Gastrocnemius medialis (tissue), 4 donors: ENCODE measurements around the gene PLAGL1. TPM values are rescaled to one million over a fixed set of nuclear protein-coding genes. Genes with fewer than 3 reads are reported as not detected.

Experiments
- ATAC-seq, 2 donors: fragments of 150-250 bp; one replicate each; pipeline ENCODE4 v1.9.1; 2016
- DNase-seq, 2 donors: peaks; one replicate each; pipeline ENCODE4 v3.0.0-alpha.2; 2019
- H3K27ac ChIP-seq, 4 donors: fragments of 200-600 bp; sonication (generic); 1 replicate in 1 of 4; 2 replicates in 3 of 4; pipeline ENCODE4 v1.5.1; 2016 to 2018; ENCODE audit warnings: mild to moderate bottlenecking in 2 of 4, moderate library complexity in 1 of 4
- H3K27me3 ChIP-seq, 3 donors: fragments of 200-600 bp; sonication (generic) in 2 of 3; 1 replicate in 1 of 3; 2 replicates in 2 of 3; pipeline versions ENCODE4 v1.5.1 to v1.6.0; 2016 to 2019; ENCODE audit warnings: mild to moderate bottlenecking in 1 of 3, moderate library complexity in 1 of 3
- H3K36me3 ChIP-seq, 2 donors: fragments of 200-600 bp; sonication (generic) in 1 of 2; one replicate each; pipeline ENCODE4 v1.5.1; 2017 to 2018
- H3K4me1 ChIP-seq, 2 donors: fragments of 200-600 bp; sonication (generic) in 1 of 2; one replicate each; pipeline ENCODE4 v1.5.1; 2016 to 2017; ENCODE audit warnings: mild to moderate bottlenecking in 2 of 2
- H3K4me3 ChIP-seq, 4 donors: fragments of 200-600 bp; sonication (generic) in 3 of 4; 1 replicate in 1 of 4; 2 replicates in 3 of 4; pipeline ENCODE4 v1.5.1; 2016 to 2019; ENCODE audit warnings: mild to moderate bottlenecking in 2 of 4
- H3K9me3 ChIP-seq, 3 donors: fragments of 200-600 bp; sonication (generic) in 2 of 3; 1 replicate in 1 of 3; 2 replicates in 2 of 3; pipeline ENCODE4 v1.5.1; 2016 to 2019
- POLR2A ChIP-seq, 2 donors: fragments of 450-650 bp; IDR thresholded peaks; one replicate each; pipeline ENCODE4 v1.6.1; 2017; ENCODE audit warnings: antibody characterized with exemption in 2 of 2, mild to moderate bottlenecking in 2 of 2, moderate library complexity in 2 of 2
- in situ Hi-C, 4 donors: fragments of 200-750 bp; cut with MboI; loops; one replicate each; pipeline versions ENCODE4 v1.15.0 to v1.8.0; 2017; ENCODE audit warnings: low sequenced_read_pairs in 4 of 4
- intact Hi-C: fragments of 100-400 bp; cut with DNase I; formaldehyde crosslinking; loops from one replicate; pipeline ENCODE4 v1.15.1; 2023; ENCODE audit warnings: low total_unique reads
- total RNA-seq, 4 donors: library from RNA; depleted of rRNA; stranded (reverse); fragments of >200 nt; gene quantifications; one replicate each; pipeline versions ENCODE4 v1.1.0 to v1.2.3, GENCODE V29; 2016
- TF ChIP-seq, protein P1 (sequence below), 5 experiments: fragments of 450-650 bp in 3 of 5; fragments of 200-600 bp in 2 of 5; sonication (generic) in 2 of 5; IDR thresholded peaks in 4 of 5; conservative IDR thresholded peaks in 1 of 5; 1 replicate in 4 of 5; 2 replicates in 1 of 5; pipeline ENCODE4 v1.5.1; 2016 to 2019; ENCODE audit warnings: antibody characterized with exemption in 5 of 5, mild to moderate bottlenecking in 3 of 5, moderate library complexity in 3 of 5

Gene PLAGL1
- total RNA-seq, 4 donors from 2014 or later, result 2.4 to 10.9 (median 3.8) TPM

DNA sequence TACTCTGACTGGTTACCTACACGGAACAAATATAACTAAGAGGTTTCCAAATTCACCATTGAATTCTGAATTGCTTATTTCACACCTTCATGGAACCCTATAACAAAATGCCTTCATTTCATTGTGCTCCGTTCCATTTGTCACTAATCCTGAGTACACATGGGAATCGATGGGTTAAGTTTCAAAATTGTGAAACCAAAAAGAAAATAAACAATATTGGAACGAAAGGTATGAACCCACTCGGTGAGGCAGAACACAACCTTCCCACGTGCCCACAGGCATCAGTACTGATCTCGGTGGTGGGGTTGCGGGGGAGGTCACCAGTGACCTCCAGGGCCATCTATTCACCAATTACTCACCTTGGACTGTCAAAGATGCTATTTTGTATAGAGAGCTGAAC is 34.0 kb downstream of the PLAGL1 start:
- in situ Hi-C loops, result no loop called here
- TF ChIP-seq, protein P1, sequence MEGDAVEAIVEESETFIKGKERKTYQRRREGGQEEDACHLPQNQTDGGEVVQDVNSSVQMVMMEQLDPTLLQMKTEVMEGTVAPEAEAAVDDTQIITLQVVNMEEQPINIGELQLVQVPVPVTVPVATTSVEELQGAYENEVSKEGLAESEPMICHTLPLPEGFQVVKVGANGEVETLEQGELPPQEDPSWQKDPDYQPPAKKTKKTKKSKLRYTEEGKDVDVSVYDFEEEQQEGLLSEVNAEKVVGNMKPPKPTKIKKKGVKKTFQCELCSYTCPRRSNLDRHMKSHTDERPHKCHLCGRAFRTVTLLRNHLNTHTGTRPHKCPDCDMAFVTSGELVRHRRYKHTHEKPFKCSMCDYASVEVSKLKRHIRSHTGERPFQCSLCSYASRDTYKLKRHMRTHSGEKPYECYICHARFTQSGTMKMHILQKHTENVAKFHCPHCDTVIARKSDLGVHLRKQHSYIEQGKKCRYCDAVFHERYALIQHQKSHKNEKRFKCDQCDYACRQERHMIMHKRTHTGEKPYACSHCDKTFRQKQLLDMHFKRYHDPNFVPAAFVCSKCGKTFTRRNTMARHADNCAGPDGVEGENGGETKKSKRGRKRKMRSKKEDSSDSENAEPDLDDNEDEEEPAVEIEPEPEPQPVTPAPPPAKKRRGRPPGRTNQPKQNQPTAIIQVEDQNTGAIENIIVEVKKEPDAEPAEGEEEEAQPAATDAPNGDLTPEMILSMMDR (IDR thresholded peaks at IDR 0.05 in 4 of 5, conservative IDR thresholded peaks at IDR 0.05 in 1 of 5), result no peak
- TF ChIP-seq POLR2A (IDR thresholded peaks at IDR 0.05), result no peak
- Histone ChIP-seq H3K9me3 (no peaks in the 10 kb centered on the region), H3K27me3 (no peaks in the 10 kb centered on the region), H3K36me3 (no peaks in the 10 kb centered on the region), H3K4me3 (no peak overlapping the region), H3K4me1 (no peaks in the 10 kb centered on the region), H3K27ac (no peak overlapping the region)
- ATAC-seq (no peak), DNase-seq (no peak)
- intact Hi-C loops, result no loop called here

DNA sequence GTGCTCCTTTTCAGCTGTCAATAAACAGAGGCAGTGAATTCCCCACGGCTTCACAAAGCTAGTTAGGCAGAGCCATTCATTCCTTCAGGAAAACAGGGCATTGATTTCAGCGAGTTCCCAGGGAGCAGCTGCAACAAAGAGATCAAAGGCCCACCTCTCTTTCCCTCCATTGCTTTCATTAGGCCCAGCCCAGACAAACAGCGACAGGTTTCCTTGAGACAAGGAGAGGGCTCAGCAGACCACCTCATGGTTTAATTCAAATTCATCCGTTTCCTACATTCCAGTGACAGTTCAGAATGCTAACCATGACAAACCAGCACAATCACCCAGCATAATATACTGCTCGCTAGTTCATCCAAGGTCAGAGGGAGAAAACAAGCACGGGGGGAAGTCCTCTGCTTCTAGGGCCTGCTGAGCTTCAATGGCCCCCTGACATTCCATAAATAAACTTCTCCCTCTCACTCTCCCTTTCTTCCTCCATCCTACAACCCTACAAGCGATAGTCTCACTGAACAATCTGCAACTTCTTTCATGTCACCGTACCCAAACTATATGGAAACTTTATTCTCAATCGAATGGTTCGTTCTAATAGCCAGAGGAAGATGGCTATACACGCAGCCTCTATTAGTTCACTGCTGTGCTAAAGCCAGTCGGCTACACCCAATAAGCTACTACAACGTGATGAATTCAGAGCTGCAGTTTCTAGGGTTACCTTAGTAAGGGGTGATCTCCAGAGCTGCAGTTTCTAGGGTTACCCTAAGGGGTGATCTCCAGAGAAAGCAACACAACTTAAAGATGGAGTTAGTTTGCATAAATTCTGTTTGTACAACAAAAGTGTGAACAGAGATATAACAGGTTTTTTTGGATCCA is 34.7 kb downstream of the PLAGL1 start:
- Histone ChIP-seq H3K4me3 (no peak overlapping the region), H3K4me1 (no peaks in the 10 kb centered on the region), H3K36me3 (no peaks in the 10 kb centered on the region), H3K9me3 (no peaks in the 10 kb centered on the region), H3K27me3 (no peaks in the 10 kb centered on the region), H3K27ac (no peak overlapping the region)
- ATAC-seq (no peak), DNase-seq (no peak)
- TF ChIP-seq, protein P1 (IDR thresholded peaks at IDR 0.05 in 4 of 5, conservative IDR thresholded peaks at IDR 0.05 in 1 of 5), result no peak
- TF ChIP-seq POLR2A (IDR thresholded peaks at IDR 0.05), result no peak
- intact Hi-C loops (no loop called here), in situ Hi-C loops (no loop called here)

DNA sequence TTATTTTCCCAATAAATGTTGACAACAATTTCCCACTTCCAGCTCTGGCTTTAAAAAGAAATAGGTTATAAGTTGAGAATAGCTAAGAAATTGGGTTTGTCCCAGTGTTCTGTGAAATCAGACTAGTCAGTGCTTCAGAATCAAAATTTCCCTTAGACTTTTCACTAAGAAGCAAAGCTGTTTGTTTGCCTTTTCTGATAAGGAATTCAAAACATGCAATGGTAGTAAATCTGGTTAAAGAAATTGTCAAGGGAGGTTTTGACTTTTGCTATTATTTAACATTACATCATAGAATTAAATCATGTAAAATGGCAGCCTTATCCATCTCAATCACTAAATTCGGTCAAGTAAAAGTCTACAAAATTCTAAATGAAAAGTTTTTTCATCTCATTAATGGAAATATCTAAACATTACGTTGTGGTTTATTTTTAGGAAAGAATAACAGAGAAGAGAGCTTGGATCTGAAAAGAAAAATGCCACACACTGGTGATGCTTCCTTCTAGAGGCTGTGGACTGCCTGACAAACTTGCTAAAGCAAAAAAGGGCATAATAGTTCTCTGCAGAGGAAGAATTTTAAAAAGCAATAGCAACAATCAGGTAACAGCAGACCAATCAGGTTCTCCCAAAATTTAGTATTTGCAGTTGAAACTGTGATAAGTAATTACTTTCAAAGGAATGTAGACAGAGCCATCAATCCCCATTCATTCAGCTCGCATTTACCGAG is 36.4 kb downstream of the PLAGL1 start:
- in situ Hi-C loops, result no loop called here
- no peaks in the 10 kb centered on the region for H3K27me3 ChIP-seq

DNA sequence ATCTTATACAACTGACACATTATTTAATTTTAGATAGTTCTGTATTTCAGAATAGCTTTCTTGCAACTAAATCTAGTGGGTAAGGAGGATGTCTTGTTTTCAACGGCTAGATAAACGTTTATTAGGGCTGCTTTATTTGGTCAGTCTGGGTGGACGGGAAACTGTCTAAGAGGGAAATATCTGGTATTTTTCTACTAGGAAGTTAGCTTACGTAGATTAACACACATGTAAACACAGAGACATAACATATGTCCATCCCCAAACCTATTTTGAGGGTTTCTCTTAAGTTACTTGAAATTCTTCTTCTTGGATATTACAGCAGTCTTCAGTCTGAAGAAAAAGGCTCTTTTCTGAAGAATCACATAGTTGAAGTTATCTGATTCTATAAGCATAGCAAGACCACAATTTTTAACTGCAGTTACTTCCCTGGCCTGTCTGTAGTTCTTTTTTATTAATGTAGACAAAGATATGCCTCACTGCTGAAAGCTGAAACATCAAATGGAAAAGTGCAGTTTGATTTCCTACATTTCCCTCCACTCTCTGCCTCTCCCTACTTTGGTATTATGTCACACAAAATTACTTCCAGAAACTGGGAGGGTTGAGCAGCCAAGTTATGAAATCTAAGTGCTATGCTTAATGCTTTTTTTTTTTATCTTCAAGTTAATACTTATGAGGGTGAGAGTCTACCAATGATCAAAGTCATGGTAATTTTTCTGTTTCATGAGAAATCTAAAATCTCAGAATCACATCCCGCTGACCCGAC is 37.4 kb downstream of the PLAGL1 start:
- ATAC-seq, result peak in 1 of 2 donors; percentile 52
- no peak overlapping the region for H3K27ac ChIP-seq
- intact Hi-C loops, result no loop called here

More for the DNA sequence above, 36.4 kb downstream of the PLAGL1 start:
- peaks cover 0 to 3% of the 10 kb centered on the region in 2 donors for H3K4me1 ChIP-seq
- no peak for TF ChIP-seq POLR2A (IDR thresholded peaks at IDR 0.05)
- H3K36me3 ChIP-seq, result no peaks in the 10 kb centered on the region
- no peak overlapping the region for H3K27ac ChIP-seq
- no peaks in the 10 kb centered on the region for H3K9me3 ChIP-seq
- DNase-seq (no peak), ATAC-seq (no peak)
- intact Hi-C loops, result no loop called here
- H3K4me3 ChIP-seq, result no peak overlapping the region

More for the DNA sequence above, 37.4 kb downstream of the PLAGL1 start:
- peaks cover 0 to 3% of the 10 kb centered on the region in 2 donors for H3K4me1 ChIP-seq
- no peaks in the 10 kb centered on the region for H3K36me3 ChIP-seq
- TF ChIP-seq, protein P1 (IDR thresholded peaks at IDR 0.05 in 4 of 5, conservative IDR thresholded peaks at IDR 0.05 in 1 of 5), result no peak
- no peak for TF ChIP-seq POLR2A (IDR thresholded peaks at IDR 0.05)
- no peaks in the 10 kb centered on the region for H3K9me3 ChIP-seq
- no peak for DNase-seq
- in situ Hi-C loops, result no loop called here
- H3K4me3 ChIP-seq, result no peak overlapping the region
- no peaks in the 10 kb centered on the region for H3K27me3 ChIP-seq
